Skin epidermis (tissue), 12 donors: ENCODE measurements around the gene ZNF337.
A peak's percentile ranks its signal among the peaks of the same experiment; 100 is the strongest.
"Not testable (repeated sequence)": the region's sequence is repeated elsewhere in the genome, so short reads cannot be mapped to it uniquely, and the experiment has no call there.

ENCODE experiments used
- H3K27ac ChIP-seq, 21 experiments: fragments of 200-600 bp; sonication (generic) in 11 of 21; one replicate each; pipeline ENCODE4 v1.5.0; 2020; ENCODE audit warnings: mild to moderate bottlenecking in 3 of 21, inconsistent platforms in 2 of 21, moderate library complexity in 2 of 21
- H3K4me3 ChIP-seq, 7 experiments: fragments of 200-600 bp; sonication (generic) in 2 of 7; one replicate each; pipeline ENCODE4 v1.5.0; 2020; ENCODE audit warnings: inconsistent platforms in 2 of 7, mild to moderate bottlenecking in 2 of 7, moderate library complexity in 1 of 7

The ZNF337 gene

GRCh38 chr20:25632940-25633790 lies 63.5 kb downstream of the ZNF337 start:
- Histone ChIP-seq H3K4me3 (no peak overlapping the region), H3K27ac (no peak overlapping the region)

GRCh38 chr20:25630615-25631014 lies 66.0 kb downstream of the ZNF337 start:
- H3K27ac ChIP-seq, H3K4me3 ChIP-seq: not testable (repeated sequence)

- Histone ChIP-seq H3K4me3 (no peak overlapping the region), H3K27ac (no peak overlapping the region)
Observed at GRCh38 chr20:25629816-25630499, 66.7 kb downstream of the ZNF337 start.

GRCh38 chr20:25626779-25627178 lies 69.9 kb downstream of the ZNF337 start:
- H3K27ac ChIP-seq: no peak overlapping the region
- no peak overlapping the region for H3K4me3 ChIP-seq

- Histone ChIP-seq H3K4me3 (peak overlapping the region; percentile 68 to 96 (median 91)), H3K27ac (peak overlapping the region; percentile 65 to 97 (median 88))
Observed at GRCh38 chr20:25624500-25624939, 72.1 kb downstream of the ZNF337 start.
